GM19397 (cell line): ENCODE data around the gene TVP23C.

Experiments
- ATAC-seq: cut with Tn5 transposase; IDR thresholded peaks from one replicate; pipeline ENCODE4 v1.9.1; 2021; ENCODE audit warnings: mild to moderate bottlenecking, moderate library complexity; ENCODE audit not compliant: unreplicated experiment

The TVP23C gene

DNA sequence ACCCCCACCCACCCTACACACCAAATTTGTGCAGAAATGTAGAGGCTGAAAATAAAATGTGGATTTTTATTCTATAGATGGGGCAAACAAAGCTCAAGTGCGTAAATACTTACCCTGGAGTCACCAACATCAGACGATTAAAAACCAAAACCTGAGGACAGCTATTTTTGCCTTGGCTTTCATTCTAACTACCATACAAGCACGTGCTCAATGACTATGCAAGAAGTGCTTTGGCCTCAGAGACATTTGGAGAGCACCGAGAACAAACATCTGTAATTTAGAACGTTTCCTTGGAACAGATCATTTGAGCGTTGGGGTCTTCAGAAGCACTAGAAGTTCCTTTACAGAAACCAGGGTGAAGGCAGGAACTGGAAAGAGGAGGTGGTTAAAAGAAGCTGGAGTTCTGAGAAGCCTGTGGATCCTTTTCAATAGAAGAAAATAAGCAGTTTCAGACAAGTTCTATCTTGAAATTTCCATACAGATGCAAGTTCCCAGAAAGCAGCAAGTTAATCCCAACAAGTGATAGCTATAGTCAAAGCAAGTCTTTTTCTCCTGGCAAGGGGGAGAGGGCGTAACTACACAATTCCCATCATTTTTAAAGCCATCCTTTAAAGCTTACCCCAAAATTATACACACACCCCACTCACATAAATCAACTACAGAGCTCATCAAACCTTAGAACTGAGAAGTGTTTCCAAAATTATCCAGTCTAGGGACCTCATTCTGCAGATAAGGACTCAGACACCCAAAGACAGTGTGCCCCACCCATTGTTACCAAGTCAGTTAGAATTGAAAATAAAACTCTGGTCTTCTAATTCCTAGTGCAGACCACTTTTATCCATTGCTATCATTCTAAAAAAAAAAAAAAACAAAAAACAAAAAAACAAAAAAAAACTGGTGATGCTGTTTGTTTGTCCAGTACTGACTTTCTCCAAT is 66.3 kb downstream of the TVP23C start:
- no peak for ATAC-seq

DNA sequence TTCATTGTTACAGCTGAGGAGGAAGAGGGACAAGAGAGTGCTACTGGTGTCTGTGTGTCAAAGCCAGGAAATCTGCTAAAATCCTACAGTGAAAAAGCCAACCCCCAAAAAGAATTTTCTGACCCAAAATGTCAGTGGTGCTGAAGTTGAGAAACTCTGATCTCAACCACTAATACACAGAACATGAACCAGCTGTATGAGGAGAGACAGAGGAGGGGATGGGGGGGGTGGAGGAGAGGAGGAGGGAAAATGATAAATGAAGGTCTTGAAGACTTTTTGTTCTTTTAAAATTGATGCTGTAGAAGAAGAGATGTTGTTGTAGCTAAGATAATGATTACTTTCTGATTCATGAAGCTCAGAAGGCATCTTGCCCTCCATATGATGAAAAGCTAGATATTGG is 68.5 kb downstream of the TVP23C start:
- ATAC-seq = no peak

DNA sequence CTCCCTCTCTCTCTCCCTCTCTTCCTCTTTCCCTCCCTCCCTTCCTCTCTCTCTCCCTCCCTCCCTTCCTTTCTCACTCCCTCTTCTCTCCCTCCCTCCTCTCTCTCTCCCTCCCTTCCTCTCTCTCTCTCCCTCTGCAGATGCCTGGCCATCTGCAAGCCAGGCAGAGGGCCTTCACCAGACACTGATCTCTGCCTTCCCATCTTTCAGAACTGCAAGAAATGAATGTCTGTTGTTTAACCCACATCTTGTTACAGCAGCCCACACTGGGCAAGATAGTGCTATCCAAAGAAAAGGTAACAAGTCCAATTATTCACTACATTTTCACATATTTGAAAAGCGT is 69.6 kb downstream of the TVP23C start:
- no peak for ATAC-seq

DNA sequence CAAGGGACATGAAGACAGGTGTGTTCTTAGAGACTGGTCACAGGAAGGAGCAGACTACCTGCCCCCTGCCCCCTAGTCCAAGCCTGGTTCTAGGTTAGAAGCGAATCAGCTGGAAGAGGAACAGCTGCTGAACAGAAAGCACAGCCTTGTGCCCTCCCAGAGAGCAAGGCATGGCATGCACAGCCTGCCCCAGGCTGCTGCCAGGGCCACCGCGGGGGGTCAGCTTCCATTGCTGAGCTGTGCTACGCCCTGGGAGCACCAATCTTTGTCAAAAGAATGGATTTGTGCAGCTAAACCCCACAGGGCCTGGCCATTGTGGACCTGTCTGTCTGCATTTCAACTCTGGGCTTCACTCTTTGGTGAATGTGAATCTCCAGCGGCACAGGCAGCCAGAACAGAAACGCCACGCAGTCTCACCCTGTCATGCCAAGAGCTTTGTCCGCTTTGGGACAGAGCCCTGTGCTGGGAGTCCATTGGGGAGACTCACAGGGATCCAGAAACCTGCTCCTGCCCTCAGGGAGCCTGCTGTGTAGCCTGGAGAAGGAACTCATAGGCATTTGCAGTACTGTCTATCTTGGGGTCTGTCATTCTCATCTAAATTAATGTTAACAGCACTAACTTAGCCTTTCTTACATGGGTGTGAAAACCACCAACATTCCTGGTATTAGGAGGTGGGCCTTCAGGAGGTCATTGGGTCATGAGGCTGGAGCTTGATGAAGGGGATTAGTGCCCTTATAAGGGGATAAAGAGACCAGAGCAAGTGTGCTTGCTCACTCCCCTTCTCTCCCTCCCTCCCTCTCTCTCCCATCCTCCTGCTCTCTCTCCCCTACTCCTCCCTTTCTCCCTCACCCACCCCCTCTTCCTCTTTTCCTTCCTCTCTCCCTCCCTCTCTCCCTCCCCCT is 70.2 kb downstream of the TVP23C start:
- ATAC-seq = no peak

DNA sequence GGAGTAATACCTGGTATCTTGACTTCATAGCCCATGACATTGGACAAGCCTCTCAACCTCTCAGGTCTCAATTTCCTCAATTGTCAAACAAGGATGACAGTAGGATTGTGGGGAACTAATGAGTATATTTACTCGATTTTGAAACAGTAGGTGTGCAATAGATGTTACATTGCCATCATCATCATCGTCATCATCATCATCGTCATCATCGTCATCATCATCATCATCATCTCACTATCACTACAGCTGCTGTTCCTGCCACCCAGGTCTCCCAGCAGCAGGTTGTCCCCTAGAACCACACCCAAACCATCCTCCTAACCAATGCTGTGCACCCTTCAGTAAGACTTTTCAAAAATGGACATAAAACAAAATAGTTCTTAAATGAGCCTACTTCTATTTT is 71.1 kb downstream of the TVP23C start:
- no peak for ATAC-seq

DNA sequence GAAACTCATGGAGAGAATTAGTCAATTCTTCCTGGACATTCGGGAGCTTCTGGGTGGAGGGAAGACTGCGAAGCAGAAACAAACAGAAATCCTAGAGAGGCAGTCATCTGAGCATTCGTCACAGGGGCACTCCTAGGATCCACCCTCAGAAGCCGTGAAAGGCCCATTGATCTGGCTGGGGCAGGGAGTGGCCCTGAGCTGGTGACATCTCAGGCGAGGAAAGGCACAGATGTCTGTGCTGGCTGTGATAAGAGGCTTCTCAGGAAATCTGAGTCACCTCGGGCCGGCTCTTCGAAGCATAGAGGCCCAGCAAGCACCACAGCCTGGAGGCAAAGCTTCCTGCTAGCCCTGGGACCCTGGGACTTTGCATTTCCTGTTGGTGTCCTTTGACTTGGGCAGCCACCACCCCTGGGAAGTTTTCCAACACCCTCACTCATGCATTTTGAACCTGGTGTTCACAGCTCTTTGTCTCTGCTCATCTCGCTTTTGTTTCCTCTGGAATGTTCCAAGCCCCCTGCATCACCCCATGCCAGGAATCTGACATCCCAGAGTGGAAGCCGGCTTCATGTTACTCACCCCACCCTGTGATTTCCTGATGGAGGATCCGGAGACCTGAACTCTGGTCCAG is 72.5 kb downstream of the TVP23C start:
- no peak for ATAC-seq

DNA sequence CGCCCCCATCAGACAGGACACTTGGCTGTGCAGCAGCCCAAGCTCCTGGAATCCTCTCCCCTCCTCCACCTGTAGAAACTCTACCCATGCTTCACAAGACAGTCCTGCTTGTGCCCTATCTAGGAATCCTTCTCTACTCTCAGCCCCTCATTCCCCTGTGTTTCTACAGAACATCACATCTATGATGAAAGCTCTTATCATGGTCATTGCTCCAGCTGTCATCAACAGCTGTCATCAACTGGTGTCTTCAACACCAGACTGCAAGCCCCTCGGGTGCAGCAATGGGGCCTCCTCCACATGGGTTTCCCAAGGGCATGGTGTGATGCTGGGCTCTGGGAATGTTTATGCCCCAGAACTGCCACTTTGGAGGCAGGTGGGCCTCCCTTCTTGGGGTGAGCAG is 74.7 kb downstream of the TVP23C start:
- no peak for ATAC-seq

DNA sequence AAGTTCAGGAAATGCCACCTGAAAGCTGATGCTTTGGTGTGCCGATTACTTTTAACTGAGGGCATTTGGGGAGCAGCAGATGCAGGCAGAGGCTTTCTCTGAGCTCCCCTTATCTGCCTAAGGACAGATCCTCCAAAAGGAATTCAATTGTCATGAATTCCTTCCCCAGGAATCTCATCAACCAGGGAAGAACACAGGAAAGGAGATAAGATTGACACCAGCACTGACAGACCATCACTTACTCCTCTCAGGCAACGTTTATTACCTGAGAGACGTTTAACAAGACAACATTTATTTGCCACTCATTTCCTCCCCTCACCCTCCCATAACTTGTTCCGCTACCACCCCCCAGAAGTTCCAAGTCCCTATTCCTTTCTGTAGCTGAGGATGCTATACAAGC is 78.2 kb downstream of the TVP23C start:
- no peak for ATAC-seq

DNA sequence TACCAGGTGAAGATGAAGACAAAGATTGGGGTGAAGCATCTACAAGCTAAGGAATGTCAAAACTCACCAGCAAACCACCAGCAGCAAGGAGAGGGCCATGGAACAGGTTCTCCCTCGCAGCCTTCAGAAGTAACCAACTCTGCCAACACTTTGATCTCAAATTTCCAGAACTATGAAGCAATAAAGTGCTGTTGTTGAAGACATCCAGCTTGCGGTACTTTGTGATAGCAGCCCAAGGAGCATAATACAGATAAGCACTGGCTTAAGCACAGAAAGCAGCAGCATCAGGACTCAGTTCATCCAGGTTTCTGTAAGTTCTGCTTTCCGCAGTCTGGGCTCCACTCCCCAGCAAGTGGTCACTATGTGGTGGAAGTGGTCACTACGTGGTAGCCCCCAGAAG is 79.9 kb downstream of the TVP23C start:
- no peak for ATAC-seq

DNA sequence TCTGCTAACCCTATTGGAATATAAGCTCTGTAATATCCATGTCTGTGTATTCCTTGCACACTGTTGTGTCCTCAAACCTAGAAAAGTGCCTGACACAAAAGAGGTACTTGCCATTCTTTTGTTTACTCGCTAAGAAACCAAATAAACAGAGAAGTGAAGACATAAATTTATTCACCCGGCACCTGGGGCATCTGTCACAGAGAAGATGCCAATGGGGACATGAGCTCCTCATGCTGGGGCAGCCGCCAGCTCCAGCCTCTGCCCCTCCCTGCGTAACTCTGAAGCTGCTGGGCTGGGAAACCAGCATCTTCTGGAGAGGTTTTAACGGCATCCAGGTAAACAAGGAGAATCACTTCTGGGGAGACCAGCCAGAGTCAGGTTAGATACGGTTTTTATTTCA is 80.8 kb downstream of the TVP23C start:
- ATAC-seq = no peak

DNA sequence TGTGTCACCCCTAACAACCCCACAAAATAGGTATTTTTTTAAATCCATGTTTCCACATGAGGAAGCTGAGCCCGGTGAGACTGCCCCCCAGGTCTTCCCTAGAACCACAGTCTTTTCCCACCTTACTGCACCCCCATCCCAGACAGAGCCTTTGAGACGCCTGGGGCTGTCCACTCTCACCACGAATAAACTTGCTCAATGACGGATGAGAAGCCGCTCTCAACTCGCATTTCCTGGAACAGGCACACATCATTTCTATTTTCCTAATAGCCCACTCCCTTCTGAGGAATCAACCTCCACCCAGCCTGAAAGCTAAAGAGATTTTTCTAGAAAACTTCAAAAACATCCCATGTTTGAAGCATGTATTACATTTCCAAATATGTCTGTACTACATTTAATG is 81.8 kb downstream of the TVP23C start:
- ATAC-seq = no peak

DNA sequence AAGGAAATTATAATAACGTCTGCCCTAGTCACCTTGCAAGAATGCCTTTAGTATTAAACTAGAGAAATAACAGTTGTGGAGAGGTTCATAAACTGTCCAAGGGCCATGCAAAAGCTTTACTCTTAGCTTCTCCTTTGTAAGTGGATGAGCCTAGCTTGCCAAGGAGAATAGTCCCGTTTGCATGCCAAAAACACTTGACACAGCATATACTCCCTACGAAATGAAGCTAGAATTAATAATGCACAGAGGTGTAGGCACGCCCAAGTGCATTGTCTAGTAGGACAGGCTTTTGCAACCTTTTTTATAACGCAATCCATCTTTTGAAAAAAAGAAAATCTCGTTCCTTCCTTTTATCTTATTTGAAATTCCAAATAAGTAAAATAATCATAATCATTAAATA is 83.1 kb downstream of the TVP23C start:
- no peak for ATAC-seq

DNA sequence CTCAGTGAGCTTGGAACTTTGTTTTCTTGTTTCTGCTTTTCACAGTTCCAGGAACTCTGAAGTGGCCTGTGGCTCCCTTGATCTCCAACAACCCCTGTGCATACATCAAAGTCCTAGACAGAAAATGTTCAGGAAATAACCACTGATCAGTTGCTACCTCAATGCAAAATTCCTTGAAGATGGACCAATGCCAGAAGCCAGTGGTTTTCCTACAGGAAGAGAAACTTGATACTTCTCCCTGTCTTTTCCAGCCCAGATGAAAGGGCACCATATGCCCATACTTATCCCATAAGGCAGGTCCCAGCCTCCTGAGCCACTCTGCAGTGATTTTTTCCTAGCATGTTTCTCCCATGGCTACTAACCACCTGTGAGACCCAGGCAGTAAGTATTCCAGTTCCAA is 83.6 kb downstream of the TVP23C start:
- no peak for ATAC-seq

DNA sequence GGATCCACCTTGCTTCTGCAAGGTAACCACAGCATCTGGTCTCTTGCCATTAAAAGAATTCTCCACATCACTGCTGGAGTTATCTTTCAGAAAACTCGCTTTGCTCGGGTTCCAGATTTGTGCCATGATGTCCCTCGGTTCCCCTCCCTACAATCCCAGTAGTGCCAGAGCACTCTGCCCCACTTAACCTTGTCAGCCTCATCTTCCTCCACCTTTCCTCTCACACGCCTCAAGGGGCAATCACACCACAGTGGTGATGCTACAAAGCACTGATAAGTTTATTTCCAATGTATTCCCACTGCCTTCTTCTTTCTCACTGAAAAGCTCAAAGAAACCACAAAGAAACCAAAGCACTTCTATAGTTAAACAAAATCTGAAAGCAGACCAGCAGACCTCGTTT is 84.4 kb downstream of the TVP23C start:
- no peak for ATAC-seq

DNA sequence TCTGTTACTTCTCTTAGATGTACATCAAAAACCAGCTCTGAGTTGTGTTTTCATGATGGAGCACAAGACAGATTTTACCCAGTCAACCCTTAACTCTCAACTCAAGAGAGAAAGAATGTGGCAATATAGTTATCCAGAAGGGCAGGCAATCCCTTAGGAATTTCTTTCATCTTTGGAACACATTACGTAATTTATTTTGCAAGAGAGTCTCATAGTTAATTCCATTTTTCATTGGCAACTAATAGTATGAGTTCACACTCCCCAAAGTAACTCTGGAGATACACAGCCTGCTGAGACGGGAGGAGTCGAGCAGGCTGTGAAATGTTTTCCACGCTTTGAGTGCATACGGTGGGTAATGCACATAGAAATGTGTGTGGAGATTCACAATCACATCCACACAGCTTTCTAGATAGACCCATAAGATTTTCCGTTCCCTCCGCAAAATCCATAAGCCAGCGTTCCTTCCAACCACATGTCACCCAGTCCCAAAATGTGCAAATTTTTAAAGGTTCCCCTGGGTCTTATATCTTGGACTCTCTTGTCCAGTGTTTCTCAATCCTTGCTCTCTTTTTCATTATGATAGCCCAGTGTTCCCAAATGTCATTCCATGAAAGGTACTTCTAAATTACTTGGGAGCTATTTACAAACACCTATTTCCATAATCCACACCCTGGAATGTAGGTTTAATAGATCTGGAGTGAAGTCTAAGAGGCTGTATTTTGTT is 87.5 kb downstream of the TVP23C start:
- no peak for ATAC-seq

DNA sequence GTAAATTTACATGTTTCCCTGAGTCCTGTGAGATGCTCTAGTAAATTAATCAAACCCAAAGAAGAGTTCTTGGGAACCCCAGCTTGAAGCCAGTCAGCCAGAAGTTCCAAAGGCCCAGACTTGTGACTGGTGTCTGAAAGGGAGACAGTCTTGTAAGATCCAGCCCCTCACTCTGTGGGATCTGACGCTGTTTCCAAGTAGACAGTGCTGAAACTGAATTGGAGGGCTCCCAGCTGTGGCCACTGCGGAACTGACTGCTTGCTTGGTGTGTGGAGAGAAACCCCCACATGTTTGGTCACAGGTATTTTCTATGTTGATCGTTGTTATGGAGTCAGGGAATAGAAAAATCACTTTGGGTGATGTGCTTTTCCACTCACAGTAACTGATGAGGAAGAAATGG is 90.4 kb downstream of the TVP23C start:
- ATAC-seq = no peak

DNA sequence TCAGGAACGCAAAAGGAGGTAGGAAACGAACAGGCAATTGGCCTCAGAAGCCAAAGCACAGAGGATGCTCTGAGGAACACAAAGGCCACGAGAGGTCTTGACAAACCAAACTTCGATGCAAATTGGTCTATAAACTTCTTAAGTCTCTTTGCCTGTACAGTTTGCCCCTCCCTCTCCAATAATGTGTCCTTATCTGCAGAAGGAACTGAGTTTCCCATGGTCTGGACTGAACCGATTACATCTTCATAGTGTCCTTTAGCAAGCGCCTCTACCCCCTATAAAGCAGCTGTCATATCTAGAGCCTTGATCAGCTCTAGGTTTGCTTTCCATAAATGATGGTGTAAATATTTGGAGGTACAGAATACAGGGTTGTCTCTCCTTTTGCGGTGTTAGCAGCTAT is 92.7 kb downstream of the TVP23C start:
- no peak for ATAC-seq

DNA sequence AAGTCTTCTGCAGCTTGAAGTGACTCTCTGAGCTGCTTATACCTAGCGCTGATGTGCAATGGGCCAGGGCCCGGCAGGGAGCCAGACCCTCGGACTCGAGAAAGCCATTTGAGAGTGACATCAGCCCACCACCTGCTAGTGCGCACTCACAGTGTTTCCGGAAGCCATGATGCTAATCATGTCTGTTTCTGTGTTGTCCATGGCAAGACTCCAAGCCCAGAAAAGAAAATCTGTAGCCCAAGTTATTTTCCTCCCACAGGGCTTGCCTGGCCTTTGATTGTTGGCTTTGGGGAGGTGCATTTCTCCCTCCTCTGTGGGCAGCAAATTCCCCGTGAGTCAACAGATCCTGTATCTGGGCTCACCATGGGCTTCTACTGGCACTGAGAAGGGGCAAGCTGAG is 94.0 kb downstream of the TVP23C start:
- no peak for ATAC-seq

DNA sequence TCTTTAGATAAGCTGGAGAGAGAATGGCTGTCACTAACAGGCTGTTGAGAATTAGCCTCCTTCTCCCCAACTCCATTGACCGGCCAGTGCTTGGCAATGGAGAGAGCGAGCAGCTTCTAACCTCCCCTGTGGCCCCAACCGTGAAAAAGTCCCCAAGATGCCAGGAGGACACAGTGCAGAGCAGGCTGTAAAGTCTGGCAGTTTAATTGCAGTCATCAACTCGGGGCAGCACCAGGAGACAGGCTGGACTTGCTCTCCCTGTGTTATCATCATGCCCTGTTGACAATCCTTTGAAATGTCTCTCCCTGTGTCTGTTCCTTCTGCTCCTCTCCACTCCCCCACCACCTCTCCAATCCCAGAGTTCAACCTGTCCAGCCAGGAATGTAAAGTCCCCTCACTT is 95.2 kb downstream of the TVP23C start:
- no peak for ATAC-seq

DNA sequence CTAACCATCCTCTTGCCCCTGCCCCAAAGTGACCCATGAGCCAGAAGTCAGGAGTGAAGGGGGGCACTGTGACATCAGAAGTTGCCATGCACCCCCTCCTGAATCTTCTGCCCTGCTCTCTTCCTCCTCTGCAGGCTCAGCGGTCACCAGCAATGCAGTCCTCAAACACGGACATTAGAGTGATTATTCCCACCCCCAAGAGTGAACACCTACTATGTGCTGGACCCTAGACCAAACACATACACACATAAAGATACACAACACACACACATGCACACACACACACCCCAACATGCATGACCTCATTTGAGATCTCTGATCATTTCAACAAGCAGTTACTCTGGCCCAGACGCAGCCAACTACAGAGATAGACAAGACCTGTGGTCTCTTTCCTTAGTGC is 95.7 kb downstream of the TVP23C start, which contains the start of gene CDRT4:
Gene CDRT4 (minus strand): TSS at position 30 of the 400 bp plus-strand sequence. CDS start 27,383 bp downstream, outside the sequence.
- no peak for ATAC-seq

DNA sequence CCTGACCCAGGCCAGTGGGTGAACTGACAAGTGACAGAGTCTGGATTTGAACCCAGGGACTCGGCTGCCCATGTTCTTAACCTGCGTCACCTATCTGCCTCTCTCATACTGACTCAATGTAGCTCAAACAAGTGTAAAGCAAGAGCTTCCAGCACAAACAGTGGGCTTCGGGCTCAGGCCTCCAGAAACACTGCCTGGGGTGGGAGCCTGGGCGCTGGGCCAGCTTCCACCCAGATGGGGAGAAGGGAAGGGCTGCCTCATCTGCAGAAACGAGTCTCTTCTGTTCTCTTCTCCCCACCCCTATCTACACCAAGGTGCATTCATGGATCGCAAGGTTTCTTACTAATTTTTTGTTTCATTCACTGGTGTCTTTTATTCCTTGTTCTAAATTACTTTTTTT is 97.2 kb downstream of the TVP23C start:
- no peak for ATAC-seq
